PC-9 (cell line): ENCODE data around the gene ROBO1. TPM values are rescaled to one million over a fixed set of nuclear protein-coding genes. Genes with fewer than 3 reads are reported as not detected.

Source experiments
- BruUV-seq: library from RNA; stranded (reverse); fragments of 400-500 nt; replicated peaks from 2 replicates; lab custom pipeline; 2021; lab: Mats Ljungman, UMichigan
- CTCF ChIA-PET: fragments of 300-600 bp; sonication (Branson Sonifier 250); formaldehyde crosslinking; loops from one replicate; lab custom pipeline; 2022; ENCODE audit warnings: antibody characterized with exemption; lab: Charles Lee
- POLR2A ChIA-PET: fragments of 300-600 bp; sonication (Branson Sonifier 250); formaldehyde crosslinking; loops from one replicate; lab custom pipeline; 2022; ENCODE audit warnings: antibody characterized with exemption; ENCODE audit not compliant: unreplicated experiment; lab: Charles Lee
- DNase-seq, 2 experiments: peaks; one replicate each; pipeline versions ENCODE4 v3.0.0 to v3.0.0-alpha.2; 2015 to 2022; ENCODE audit warnings: mixed read lengths in 1 of 2
- H2AFZ ChIP-seq: fragments of 200-600 bp; sonication (generic); 2 replicates; pipeline ENCODE4 v1.8.1; 2017; ENCODE audit warnings: antibody characterized with exemption
- H3F3A ChIP-seq: fragments of 200-600 bp; sonication (generic); 2 replicates; pipeline ENCODE4 v1.8.1; 2017; ENCODE audit warnings: antibody characterized with exemption, mild to moderate bottlenecking, low read depth; ENCODE audit not compliant: insufficient read depth
- H3K27ac ChIP-seq: fragments of 200-600 bp; sonication (generic); 2 replicates; pipeline ENCODE4 v1.6.1; 2016; ENCODE audit warnings: mixed run types
- H3K27me3 ChIP-seq: fragments of 200-600 bp; sonication (generic); 2 replicates; pipeline ENCODE4 v1.6.1; 2016; ENCODE audit warnings: low read depth, mixed run types; ENCODE audit not compliant: insufficient read depth
- H3K36me3 ChIP-seq: fragments of 200-600 bp; sonication (generic); 2 replicates; pipeline ENCODE4 v1.6.1; 2016; ENCODE audit warnings: low read depth, mixed run types
- H3K4me1 ChIP-seq: fragments of 200-600 bp; sonication (generic); replicated peaks from 2 replicates; pipeline ENCODE4 v1.6.1; 2016; ENCODE audit warnings: mixed run types; ENCODE audit not compliant: insufficient read depth
- H3K4me2 ChIP-seq: fragments of 200-600 bp; sonication (generic); 2 replicates; pipeline ENCODE4 v1.6.1; 2017; ENCODE audit warnings: mixed run types
- H3K4me3 ChIP-seq: fragments of 200-600 bp; sonication (generic); 2 replicates; pipeline ENCODE4 v1.6.1; 2016; ENCODE audit warnings: mixed run types
- H3K79me2 ChIP-seq: fragments of 200-600 bp; sonication (generic); 2 replicates; pipeline ENCODE4 v1.6.1; 2017; ENCODE audit warnings: low read depth, mixed run types
- H3K9me2 ChIP-seq: fragments of 200-600 bp; sonication (generic); 2 replicates; pipeline ENCODE4 v1.8.1; 2017; ENCODE audit warnings: mild to moderate bottlenecking; ENCODE audit not compliant: insufficient read depth
- H3K9me3 ChIP-seq: fragments of 200-600 bp; sonication (generic); 2 replicates; pipeline ENCODE4 v1.8.1; 2016; ENCODE audit warnings: low read depth; ENCODE audit not compliant: insufficient read depth
- H4K20me1 ChIP-seq: fragments of 200-600 bp; sonication (generic); 2 replicates; pipeline ENCODE4 v1.8.1; 2017; ENCODE audit not compliant: insufficient read depth
- CTCF ChIP-seq: fragments of 200-600 bp; sonication (generic); conservative IDR thresholded peaks from 2 replicates; pipeline ENCODE4 v1.6.1; 2017; ENCODE audit warnings: mixed run types, antibody characterized with exemption, mild to moderate bottlenecking, moderate library complexity
- EZH2 ChIP-seq: fragments of 200-600 bp; sonication (generic); IDR thresholded peaks from 2 replicates; pipeline ENCODE4 v1.8.0; 2017; ENCODE audit warnings: antibody characterized with exemption, low read depth
- intact Hi-C: fragments of 100-400 bp; cut with micrococcal nuclease; formaldehyde crosslinking; loops from one replicate; pipeline ENCODE4 v1.10.0; 2022; ENCODE audit not compliant: unreplicated experiment
- total RNA-seq: library from RNA; stranded (reverse); gene quantifications from 2 replicates; pipeline ENCODE4 v1.2.3, GENCODE V29; 2021

ROBO1 gene
- total RNA-seq, 1 experiment from 2014 or later, result 17.5 TPM

- H3K9me3 ChIP-seq, result no peaks in the 10 kb centered on the region
- no peaks in the 10 kb centered on the region for H3K36me3 ChIP-seq
- H3K4me2 ChIP-seq, result no peak overlapping the region
- TF ChIP-seq CTCF, result no peak
- TF ChIP-seq EZH2, result no peak
- H3K27me3 ChIP-seq, result no peaks in the 10 kb centered on the region
- H3K27ac ChIP-seq, result no peak overlapping the region
- H3K4me1 ChIP-seq, result no peaks in the 10 kb centered on the region
- no peak for DNase-seq
- H3K4me3 ChIP-seq, result no peak overlapping the region
- ChIA-PET POLR2A (no interaction called here), CTCF (no interaction called here)
- no TSS peak for BruUV-seq
- H3K79me2 ChIP-seq, result no peaks in the 10 kb centered on the region
- H3K9me2 ChIP-seq, result no peaks in the 10 kb centered on the region
- no peak overlapping the region for H2AFZ ChIP-seq
- no peaks in the 10 kb centered on the region for H3F3A ChIP-seq
- H4K20me1 ChIP-seq, result no peaks in the 10 kb centered on the region
- intact Hi-C loops, result no loop called here
Observed at GRCh38 chr3:79162653-79163052, 605.1 kb downstream of the ROBO1 start.

- Histone ChIP-seq H3K27me3 (no peaks in the 10 kb centered on the region), H3K9me3 (no peaks in the 10 kb centered on the region), H3F3A (no peaks in the 10 kb centered on the region), H3K4me1 (no peaks in the 10 kb centered on the region), H2AFZ (no peak overlapping the region), H3K27ac (no peak overlapping the region), H4K20me1 (no peaks in the 10 kb centered on the region), H3K79me2 (no peaks in the 10 kb centered on the region), H3K4me2 (no peak overlapping the region), H3K4me3 (no peak overlapping the region), H3K9me2 (no peaks in the 10 kb centered on the region), H3K36me3 (no peaks in the 10 kb centered on the region)
- POLR2A ChIA-PET, result no interaction called here
- BruUV-seq, result no TSS peak
- TF ChIP-seq CTCF (no peak), EZH2 (no peak)
- intact Hi-C loops, result no loop called here
- no peak for DNase-seq
- CTCF ChIA-PET, result no interaction called here
Observed at GRCh38 chr3:79161941-79162340, 605.9 kb downstream of the ROBO1 start.

DNA sequence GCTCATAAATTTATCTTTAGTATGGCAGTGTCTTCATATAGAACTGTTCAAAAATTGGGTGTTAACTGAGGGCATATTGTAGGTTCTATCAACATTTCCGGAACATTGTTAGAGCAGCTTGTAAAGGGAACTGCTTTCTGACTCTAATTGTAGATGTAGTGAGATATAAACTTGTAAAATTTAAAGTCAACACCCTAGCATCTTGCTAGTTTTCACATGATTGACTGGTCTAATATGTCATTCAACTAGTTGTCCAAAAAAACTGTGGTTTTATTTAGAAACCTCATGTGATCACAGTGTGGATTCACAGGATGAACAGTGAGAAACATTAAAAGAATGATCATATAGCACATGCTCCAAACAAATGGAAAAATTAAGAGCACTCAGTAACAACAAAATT, 607.4 kb downstream of the ROBO1 start:
- no TSS peak for BruUV-seq
- H2AFZ ChIP-seq, result no peak overlapping the region
- H3K27me3 ChIP-seq, result no peaks in the 10 kb centered on the region
- no peak overlapping the region for H3K27ac ChIP-seq
- no peak overlapping the region for H3K4me2 ChIP-seq
- no peaks in the 10 kb centered on the region for H3K79me2 ChIP-seq
- no peak for TF ChIP-seq EZH2
- no peak for TF ChIP-seq CTCF
- POLR2A ChIA-PET, result no interaction called here
- H3F3A ChIP-seq, result no peaks in the 10 kb centered on the region
- H3K4me1 ChIP-seq, result no peaks in the 10 kb centered on the region
- no peaks in the 10 kb centered on the region for H3K9me2 ChIP-seq
- H3K4me3 ChIP-seq, result no peak overlapping the region
- no peaks in the 10 kb centered on the region for H3K9me3 ChIP-seq
- intact Hi-C loops, result no loop called here
- CTCF ChIA-PET, result interaction anchor here (0.7 kb wide), 1 partner anchor 156 kb away, joined by 3 read pairs; no protein-coding TSS in a partner anchor
- no peaks in the 10 kb centered on the region for H4K20me1 ChIP-seq
- H3K36me3 ChIP-seq, result no peaks in the 10 kb centered on the region
- no peak for DNase-seq
